HG03066 (cell line): Measurements from ENCODE around the gene CORO2B.
"Not testable (repeated sequence)": the region's sequence is repeated elsewhere in the genome, so short reads cannot be mapped to it uniquely, and the experiment has no call there.

ENCODE experiments used
- ATAC-seq: cut with Tn5 transposase; IDR thresholded peaks from one replicate; pipeline ENCODE4 v1.9.1; 2021; ENCODE audit warnings: low read depth; ENCODE audit not compliant: unreplicated experiment

Gene CORO2B

DNA sequence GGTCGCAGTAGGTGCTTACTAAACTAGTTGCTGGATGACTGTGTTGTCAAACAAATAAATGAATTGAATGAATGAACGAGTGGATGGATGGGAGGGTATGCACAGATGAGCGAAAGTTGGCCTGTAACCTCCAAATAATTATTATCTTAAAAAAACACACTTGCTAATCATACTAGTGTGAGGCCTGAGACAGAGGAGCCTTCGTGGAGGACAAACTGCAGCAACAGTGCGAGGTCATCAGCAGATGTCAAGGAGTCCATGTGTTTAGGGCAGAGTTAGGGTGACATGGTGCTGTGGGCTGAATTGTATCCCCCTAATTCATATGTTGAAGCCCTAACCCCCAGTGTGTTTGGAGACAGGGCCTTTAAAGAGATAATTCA, 24.4 kb downstream of the CORO2B start:
- ATAC-seq, result no peak

DNA sequence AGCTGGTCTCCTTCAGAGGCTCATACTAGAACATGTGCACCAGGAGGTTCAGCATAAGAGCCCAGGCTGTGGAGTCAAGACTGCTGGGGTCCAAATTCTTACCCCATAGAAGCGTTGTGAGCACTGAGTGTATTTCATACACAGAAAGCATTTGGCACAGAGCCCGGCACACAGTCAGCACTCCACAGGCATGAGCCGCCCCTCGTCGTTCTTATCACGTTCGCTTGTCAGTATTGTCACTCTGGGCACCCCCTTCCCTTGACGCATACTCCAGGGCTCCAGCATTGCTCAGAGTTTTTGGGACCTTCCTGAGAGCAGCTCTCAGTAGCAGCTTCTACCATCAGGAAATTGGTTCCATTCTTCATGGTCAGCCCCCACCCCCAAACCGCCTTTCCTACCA, 25.2 kb downstream of the CORO2B start:
- ATAC-seq, result no peak

DNA sequence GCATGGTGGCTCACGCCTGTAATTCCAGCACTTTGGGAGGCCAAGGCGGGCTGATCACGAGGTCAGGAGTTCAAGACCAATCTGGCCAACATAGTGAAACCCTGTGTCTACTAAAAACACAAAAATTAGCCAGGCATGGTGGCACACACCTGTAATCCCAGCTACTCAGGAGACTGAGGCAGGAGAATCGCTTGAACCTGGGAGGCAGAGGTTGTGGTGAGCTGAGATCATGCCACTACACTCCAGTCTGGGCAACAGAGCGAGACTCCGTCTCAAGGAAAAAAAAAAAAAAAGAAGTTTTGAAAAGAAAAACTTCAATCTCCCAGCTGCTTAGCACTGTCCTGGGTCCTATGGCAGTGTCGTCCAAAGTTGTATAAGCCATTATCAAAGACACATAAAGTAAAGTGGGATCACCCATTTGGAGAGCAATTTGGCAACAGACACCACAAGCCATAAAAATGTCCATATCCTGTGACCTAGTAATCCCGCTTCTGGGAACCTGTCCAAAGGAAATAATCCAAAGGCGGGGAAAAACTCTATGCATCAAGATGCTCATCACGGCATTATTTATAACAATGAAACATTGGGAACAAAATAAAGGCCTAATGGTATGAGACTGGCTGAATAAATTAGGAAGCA, 26.2 kb downstream of the CORO2B start:
- ATAC-seq, result not testable (repeated sequence)

DNA sequence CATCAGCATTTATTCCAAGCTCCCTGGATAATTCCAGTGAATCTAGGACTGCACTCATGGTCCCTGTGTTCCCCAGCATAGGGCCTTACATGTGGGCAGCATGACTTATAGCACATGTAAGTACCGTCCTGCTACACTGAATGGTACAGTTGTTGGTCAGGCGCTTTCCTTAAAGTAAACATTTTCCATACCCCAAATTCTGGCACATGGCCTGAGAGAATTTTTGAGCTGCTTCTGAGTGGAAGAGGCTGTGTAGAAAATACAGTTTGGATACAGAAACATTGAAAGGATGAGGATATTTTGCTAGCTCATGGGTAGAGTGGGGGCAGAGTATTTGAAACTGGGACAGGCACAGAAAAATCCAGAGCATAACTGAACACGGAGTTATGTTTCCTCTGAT, 27.6 kb downstream of the CORO2B start:
- ATAC-seq, result no peak

DNA sequence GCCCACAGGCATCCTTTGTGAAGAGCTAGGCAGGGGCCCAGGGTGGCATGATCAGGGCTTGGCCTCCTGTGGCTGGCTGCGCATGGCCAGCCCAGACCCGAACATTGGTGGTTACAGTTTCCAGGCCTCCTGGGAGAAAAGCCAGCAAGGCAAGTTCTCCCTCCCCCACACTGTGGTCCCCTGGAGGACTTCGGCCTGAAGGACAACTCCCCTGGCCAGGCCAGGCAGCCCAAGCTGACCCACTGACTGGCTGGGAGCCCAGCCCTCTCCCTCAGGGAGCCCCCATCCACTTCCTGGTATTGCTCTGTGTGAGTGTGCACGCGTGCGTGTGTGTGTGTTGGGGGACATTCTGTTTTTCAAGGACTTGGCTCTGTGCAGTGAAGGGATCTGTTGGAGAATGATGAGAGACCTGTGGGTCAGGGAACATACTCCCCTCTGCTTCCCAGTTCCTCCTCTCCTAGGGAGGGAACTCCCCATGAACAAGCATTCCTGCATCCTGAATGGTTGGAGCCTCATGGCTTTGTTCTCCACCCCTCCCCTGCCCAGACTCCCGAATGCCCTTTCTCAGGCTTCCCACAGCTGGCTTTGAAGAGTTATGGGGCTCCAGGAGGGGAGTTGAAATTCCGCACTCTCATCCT, 29.5 kb downstream of the CORO2B start:
- no peak for ATAC-seq

DNA sequence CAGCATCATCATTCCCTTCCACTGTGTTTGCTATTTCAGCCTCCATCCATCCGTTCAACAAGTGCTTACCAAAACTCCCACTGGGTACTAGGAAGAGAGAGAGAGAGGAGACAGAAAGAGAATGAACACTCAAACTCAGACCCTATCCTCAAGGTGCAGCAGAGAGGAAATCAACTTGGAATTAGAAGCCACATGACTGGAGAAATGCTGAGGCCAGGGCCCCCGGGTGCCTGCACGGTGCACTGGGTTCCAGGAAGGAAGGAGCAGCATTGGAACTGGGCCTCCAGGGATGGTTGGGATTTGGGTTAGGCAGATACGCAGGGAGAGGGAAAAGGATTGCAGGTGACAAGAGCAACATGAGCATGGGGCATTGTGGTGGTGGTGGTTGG, 30.0 kb downstream of the CORO2B start:
- no peak for ATAC-seq

DNA sequence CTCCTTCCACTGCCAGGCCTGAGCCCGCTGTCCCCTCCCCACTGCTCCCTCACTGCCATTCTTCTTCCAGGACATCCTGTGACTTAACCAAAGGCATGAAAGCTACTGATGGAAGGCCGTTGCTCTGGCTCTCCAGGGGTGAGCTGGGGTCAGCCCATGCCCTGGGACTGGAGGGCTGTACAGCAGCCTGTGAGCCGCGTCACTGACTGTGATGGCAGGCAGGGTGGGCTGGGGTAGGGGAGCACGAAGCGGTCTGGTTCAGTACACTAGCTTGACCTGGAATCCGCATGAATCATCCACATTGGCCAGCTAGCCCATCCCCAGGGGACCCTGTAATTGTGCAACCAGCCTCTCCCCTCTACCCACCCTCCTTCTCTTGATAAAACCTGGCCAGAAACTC, 30.8 kb downstream of the CORO2B start:
- no peak for ATAC-seq

DNA sequence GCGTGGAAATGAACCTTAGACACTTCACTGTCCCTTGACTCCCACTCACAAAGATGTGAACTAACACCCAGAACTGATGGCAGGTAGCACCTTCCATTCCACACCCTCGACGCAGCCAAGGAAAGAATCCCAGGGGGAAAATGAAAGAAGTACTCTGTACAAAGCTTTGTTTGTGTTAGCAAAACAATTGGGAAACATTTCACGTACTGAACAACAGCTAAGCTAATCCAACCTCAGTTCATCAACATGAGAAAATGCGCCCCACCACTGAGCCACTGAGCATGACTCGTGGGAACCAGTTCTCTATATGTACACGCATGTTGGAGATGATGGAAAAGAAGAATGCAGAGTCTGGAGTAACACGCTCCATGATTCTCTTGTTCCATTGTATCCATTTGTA, 32.0 kb downstream of the CORO2B start:
- ATAC-seq, result no peak

DNA sequence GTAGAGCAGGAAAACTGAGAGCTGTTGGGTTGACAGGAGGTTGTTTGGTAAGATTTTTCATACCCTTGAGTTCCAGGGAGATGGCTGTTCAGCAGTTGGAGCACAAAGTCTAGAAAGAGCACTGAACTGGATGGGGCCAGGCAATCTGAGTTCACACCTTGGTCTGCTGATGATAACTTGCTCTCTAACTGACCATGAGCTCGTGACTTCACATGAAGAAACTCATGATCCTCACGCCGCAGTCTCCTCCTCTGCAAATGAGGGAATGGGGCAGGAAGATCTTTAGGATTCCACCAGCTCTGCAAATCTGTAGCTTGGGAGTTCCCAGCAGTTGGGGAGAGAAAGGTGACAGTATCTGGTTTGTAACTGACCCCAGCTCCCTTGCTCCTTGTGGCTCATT, 33.7 kb downstream of the CORO2B start:
- ATAC-seq, result no peak

DNA sequence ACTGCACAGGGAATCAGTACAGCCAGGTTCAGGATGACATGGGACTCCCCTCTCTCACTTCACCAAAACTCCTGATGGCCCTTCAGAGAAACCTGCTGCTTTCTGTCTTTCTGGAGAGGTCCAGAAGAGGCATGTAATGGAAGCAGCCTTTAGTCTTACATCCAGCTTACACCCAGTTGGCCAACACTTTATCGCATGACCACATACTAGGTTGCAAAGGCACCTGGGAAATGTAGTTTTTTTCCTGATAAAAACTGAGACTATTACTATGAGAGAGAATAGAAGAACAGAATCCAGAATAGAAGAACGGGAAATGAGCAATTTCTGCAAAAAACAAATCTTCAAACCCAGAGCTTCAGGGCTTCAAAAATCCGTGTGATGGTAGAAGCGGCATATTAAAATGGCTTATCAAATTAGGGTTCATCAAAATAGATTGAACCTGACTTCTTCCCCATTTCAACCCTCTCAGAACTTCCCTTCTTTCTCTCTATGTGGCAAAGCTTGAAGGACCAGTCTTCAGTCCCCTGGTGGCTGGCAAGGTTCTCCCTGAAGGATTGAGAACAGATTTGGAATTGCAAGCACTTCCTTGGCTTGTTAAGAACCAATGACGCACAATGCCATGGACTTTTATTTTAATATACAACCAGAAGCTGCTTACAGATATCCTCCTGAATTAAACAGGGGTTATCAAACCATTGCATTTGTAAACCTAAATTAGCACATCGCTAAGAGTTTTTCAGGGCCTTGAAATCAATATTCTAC, 34.4 kb downstream of the CORO2B start:
- ATAC-seq, result no peak

DNA sequence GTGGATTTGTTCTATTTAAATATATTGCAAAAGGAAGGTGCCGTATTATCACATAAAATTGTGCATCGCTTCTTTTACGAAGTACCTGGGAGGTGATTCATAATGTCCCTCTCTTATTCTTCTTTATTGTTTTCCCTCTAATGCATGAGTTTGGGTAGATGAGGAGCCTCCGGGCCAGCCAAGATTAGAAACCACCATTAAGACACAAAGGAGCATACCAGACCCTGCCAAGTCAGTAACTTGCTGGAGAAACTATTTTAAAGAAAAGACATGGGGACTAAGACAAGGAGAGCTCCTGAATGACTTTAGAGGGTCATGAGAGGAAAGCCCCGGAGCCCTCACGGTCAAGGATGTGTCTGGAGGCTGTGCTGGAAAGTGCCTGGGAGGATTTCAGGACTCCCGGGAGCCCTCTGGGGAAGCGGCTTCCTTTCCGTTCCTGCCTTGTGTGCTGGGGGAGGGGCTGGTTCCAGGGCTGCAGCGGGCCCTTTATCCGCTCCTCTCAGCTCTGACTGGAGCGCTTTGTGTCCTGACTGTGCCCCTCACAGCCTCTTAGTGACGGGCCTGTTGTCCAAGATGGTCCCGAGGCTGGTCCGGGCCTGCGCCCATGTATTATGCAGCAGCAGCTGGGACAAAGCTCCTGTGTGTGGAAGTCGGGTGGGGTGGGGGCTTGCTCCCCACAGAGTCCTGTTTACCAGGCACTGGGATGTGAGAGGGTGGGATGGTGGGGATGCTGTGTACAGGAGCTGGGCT, 35.7 kb downstream of the CORO2B start:
- no peak for ATAC-seq

DNA sequence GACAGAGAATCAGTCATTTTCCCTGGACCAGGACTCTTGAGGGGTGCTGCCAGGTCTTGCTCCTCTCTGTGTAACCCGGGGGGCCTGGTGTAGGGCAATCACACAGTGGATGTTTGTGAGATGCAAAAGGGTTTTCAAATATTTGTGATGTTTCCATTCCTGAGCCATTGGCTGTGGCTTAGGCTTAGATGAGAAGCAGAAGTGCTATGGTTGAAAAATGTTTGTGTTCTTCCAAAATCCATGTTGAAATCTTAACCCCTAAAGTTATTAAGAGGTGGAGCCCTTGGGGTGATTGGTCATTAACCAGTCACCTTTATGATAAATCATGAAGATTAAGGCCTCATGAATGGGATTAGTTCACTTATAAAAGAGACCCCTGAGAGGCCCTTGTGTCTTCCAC, 36.5 kb downstream of the CORO2B start:
- ATAC-seq, result no peak

DNA sequence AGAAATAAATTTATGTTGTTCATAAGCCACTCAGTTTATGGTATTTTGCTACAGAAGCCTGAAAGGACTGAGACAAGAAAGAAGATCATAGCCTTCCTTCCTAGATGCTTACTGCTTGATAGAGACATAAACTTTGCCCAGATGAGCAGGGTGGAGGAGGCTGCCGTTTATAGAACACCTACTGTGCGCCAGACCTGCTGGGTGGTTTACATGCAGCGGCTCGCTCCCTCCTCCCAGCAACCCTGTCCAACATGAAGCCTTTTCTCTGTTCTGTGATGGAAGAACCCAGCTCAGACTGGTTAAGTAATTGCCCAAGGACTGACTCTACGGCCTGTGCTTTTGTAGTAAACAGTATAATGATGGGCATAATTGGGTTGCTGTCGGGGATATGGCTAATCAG, 37.0 kb downstream of the CORO2B start:
- no peak for ATAC-seq

DNA sequence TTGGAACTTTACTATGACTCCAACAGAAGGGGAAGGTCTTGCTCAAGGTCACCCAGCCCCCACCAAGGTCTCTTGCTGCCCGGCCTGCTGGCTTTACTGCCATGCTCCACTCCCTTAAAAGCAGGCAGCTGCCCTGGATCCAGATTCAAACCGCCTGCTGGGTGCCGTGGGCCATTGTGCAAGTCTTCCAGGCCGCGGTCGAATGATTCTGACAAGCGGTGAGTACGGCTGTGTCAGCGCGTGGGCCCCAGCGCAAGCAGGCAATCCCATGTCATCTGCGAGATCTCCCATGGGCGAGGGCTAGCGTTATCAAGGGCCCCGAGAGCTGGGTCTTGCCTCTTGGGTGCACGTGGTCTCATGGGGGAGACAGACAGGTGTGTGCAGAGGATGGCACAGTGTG, 37.6 kb downstream of the CORO2B start:
- ATAC-seq, result no peak

DNA sequence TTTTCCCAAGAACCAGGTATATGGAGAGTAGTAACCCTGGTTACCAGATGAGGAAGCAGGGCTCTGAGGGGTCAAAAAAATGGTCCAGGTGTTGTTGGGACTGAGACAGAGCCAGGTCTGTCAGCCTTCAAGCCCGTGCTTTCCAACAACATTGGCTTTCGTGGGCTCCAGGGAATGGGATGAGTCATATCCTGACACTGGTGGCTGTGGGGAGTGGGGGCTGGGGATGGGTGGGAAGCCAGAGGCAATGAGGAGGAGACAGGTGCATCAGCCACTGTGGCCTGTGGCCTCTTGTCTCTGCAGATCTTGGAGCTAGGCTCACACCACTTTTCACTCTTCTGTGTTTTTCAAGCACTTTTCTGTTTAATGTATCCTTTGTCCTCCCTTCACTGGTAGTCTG, 38.2 kb downstream of the CORO2B start:
- no peak for ATAC-seq

DNA sequence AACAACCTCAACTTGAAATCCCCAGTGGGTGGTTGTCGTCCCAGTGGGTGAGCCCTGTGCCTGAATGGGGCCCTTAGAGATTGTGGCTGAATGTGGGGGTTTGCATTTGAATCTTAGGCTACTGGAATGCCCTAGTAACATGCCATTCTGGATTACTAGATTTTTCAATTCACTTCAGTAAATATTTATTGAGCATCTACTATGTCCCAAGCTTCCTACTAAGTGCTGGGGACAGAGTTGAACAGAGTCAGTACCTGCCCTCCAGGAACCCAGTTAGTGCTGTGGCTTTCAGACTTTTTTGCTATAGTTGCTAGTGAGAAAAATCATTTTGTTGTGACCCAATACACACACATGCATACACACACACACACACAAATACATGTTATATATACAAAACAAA, 39.0 kb downstream of the CORO2B start:
- ATAC-seq, result no peak

DNA sequence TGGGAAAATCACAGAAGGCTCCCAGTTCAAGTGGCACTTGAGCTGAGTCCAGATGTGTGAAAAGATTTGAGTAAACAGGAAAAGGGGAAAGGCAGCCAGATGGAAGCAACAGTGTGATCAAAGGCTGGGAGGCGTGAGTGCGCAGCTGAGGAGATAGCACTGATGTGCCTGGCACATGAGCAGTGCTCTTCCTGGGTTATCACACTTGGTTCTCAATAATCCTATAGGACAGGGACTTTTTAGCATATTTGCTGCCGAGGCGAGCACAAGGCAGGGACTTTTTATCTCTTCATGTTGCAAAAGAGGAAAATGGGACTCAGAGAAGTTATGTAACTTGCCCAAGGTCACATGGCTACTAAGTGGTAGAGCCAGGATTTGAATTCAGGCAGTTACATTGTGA, 39.6 kb downstream of the CORO2B start:
- ATAC-seq, result no peak

DNA sequence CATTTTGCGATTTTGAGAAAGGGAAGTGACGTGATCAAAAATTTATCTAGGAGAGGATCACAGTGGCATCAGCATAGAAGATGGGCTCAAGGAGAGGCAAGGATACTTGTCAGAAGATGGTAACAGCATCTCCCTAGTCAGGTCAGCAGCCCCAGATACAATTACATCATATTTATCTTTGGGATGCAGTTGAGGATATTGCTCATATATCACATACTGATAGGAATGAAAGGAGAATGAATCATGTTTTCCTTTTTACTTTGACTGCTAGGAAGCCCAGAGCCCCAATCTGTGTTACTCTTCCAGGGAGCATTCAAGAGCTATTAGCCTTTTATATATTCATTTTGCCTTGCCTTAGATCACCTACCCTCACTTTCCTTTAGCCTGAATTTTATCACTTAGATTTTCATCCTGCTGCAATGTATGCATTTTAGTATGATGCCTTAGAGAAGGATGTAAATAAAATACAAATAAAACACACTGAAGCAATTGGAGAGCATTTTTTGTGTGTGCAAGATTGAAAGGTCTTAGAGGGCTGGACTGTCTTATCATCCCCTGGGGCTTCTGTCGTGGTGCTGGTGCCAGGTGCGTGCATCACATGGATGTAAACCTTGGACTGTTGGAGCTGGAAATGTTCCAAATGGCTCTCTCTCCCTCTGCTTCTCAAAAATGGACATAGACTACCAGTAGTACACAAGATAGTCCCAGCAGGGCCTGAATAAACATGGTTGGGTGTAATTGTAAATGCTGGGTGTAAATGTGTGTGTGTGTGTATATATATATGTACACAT, 40.3 kb downstream of the CORO2B start:
- ATAC-seq, result no peak

DNA sequence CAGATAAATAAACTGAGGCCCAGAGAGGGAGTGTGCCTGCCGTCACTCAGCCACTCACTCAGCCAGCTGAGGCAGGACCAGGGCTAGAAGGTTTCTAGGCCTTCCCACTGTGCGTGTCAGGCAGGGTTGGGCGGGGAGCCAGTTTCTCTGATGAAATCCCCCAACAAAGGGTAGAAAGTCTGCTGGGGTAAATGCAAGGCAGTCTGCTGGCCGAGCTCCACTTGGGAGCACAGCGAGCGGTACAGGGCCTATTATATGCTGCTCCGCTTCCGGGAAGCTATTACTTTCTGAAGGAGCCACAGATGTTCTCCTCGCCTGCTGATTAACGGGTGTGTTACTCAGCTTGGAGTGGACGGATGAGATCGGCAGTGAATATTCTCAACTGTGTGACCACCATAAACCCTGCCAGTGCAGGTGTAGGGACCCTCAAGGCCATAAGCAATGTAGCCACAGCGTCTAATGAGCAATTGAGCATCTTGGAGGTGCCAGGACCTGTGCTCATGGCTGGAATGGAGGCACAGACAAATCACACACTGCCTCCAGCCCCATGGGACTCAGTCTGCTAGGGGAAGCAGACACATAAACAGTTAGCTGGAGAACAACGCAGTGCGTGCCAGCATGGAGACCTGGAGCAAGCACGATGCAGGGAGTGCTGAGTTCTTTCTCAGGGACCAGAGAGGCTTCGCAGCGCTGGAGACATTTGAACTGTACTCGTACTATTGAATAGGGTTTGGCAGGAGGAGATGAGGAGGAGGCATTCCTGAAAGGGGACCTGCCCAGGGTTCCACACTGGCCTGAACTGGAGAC, 42.1 kb downstream of the CORO2B start:
- ATAC-seq, result no peak

DNA sequence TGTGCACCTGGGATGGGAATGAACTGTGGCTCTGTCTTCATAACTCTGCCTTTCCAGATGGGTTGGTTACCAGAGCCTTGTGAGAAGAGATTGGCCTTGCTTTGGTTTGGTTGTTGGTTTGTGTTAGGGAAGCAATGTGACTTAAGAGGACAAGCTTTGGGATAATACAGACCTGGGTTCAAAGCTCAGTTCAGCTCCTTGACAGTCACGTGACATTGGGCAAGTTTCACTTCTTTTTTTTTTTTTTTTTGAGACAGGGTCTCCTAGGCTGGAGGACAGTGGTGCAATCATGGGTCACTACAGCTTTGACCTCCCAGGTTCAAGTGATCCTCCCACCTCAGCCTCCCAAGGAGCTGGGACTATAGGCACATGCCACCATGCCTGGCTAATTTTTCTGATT, 42.7 kb downstream of the CORO2B start:
- no peak for ATAC-seq
